ENCODE measurements around the gene VPS54.
"Not testable (repeated sequence)": the region's sequence is repeated elsewhere in the genome, so short reads cannot be mapped to it uniquely, and the experiment has no call there.

Gene VPS54

DNA sequence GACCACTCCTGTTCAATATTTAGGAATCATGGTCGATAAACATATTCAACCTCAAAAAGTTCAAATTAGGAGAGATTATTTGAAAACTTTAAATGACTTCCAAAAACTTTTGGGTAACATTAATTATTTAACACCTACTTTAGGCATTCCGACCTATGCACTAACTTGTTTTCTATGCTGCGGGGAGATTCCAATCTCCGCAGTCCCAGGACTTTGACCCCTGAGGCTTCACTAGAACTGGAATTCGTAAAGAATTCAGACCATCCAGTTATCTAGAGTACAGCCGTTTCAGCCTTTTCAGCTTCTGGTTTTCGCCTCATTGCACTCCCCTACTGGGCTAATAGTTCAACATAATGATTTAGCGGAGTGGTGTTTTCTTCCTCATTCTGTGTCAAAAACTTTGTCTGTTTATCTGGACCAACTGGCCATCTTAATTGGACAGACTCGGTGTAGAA is 26.1 kb downstream of the VPS54 start:
- DNase-seq: not testable (repeated sequence)

DNA sequence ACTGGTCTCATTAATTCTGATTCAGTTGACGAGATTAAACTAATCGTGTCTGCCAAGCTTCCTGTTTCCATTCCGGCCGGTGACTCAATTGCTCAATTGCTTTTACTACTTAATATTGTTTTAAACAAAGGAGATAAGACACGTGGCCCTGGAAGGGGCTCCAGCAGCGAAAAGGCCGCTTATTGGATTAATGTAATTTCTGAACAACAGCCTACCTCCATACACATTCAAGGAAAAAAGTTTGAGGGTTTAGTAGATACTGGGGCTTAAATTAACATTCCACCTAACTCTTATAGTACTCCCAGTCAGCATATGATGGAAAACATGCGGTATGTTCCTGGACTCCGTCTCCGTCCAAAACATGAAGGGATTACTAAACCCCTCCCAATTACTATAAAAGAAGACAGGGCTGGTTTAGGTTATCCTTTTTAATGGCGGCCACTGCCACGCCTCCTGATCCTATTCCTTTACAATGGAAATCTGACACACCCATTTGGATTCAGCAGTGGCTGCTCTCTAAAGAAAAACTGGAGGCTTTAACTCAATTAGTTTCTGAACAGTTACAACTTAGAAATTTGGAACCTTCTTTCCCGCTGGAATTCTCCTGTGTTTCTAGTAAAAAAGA is 27.1 kb downstream of the VPS54 start:
- DNase-seq: no peak

DNA sequence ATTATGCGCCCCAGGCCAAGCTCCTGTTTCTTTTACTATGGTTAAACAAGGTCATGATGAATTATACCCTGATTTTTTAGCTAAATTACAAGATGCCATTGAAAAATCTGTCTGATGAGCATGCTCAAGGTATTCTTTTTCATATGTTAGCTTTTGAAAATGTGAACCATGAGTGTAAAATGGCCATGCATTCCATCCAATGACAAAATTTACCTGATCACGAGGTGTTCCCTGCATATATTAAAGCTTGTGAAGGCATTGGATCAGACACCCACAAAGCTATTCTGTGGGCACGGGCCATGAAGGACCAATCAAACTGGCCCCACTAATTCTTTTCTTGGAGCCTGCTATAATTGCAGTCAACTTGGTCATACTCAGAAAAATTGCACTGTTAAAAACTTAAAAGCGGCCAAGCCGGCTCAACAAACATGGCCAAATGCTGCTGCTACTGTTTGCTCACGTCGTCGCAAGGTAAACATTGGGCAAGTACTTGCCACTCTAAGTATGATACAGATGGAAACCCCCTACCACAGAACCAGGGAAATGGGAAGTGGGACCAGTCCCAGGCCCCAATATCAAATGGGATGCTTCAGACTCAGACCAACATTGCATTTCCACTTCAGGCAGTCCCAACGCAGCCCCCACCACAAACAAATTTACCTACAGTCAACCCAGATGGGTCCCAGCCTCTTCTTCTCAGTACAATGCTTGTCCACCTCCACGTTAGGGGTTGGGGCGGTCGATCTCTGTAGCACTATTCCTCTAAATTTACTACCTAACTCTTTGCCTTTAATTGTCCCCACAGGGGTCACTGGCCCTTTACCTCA is 27.8 kb downstream of the VPS54 start:
- DNase-seq: not testable (repeated sequence)

DNA sequence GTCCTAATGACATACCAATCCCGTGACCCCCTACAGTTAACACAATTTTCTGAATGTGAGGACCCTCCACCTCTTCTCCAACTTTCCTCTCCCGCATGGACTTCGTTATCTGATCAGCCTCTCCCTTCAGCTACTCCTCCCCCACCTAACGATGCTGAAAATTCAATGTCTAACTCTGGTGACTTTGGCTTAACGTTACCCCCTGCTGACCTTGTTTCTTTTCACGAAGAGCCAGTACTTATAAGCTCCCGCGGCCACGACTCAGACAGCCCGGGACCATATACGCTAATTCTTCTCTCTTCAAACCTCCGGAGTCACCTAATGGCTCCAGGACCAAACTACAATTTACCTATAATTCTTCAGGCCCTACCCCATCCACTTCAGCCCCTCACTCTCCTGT is 29.2 kb downstream of the VPS54 start:
- DNase-seq: no peak

DNA sequence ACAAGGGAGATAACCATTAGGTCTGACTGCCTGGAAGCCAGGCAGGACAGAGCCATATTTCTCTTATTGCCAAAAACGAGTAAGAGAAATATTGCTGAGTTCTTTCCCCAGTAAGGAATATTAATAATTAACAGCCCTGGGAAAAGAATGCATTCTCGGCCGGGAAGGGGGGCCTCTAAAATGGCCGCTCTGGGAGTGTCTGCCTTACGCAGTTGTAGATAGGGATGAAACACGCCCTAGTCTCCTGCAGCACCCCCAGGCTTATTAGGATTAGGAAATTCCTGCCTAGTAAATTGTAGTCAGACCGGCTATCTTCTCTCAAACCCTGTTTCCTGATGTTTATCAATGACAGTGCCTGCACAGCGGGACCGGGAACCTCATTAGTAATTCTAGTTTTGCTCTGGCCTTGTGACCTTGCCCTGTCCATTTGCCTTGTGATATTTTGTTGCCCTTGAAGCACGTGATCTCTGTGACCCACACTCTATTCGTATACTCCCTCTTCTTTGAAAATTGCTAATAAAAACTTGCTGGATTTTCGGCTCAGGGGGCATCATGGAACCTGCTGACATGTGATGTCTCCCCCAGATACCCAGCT is 30.3 kb downstream of the VPS54 start:
- not testable (repeated sequence) for DNase-seq

DNA sequence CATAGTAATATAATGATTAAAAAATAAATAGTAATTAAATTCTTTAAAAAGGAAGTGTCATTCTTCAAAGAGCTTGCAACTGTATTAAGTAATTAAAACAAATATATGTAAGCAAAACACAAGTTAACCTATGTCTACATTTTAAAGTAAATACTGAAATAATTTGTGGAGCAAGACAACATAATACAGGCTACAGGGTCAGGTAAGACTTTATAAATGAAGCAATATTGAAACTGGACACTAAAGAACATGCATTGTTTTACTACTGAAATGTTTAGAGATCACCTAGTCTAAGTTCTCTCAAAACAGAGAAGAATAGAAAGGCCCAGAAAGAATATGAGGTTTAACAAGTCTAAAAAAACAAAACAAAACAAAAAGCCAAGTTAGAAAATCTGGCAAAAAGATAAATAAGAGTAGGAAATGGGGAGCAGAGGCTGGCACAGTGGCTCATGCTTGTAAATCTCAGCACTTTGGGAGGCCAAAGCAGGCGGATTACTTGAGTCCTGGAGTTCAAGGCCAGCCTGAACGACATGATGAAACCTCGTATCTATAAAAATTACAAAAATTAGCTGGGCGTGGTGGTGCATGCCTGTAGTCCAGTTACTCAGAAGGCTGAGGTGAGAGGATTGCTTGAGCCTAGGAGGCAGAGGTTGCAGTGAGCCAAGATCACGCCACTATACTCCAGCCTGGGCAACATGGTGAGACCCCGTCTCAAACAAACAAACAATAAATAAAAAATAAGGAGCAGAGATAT is 34.4 kb downstream of the VPS54 start:
- no peak for DNase-seq

DNA sequence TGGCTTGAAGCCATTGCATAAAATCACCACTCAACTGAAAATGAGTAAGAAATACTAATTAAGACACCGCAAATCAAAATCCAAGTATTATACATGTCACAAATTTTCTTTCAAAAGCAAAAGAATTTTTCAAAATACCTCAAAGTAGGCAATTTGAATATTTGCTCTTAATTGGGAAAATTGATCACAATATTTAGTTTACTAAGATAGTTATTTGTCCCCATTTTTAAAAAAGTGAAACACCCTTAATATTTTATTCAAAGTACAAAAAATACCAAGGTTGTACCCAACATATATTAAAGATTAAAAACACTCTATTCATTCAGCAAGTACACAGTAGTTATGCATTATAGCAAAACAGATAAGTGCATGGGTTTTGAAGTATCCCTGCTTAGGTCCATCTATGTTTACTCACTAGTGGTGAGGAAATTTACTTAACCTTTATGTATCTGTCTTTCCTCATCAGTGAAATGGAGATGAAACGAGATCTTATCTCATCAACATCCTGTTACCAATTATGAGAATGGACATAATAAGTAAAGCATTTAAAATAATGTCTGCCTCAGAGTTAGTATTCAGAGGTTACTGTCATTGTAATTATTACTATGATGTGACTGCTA is 35.1 kb downstream of the VPS54 start:
- no peak for DNase-seq

DNA sequence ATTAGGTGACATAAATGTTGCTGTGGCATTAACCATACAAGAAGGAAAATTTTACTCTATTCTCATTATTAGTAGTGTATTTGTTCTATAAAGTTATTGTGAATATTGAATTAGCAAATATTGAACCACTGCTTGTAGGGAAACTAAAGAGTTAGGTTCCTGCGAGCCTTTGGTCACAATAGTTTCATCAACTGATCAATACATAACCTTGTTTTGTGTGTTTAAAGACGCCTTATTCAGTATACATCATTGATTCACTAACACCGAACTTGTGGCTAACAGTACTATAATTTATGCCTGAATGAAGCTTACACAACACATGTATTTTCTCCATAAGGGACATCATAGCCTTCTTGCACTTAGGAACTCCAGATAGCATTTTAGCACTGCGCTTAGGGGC is 36.9 kb downstream of the VPS54 start:
- DNase-seq: no peak

DNA sequence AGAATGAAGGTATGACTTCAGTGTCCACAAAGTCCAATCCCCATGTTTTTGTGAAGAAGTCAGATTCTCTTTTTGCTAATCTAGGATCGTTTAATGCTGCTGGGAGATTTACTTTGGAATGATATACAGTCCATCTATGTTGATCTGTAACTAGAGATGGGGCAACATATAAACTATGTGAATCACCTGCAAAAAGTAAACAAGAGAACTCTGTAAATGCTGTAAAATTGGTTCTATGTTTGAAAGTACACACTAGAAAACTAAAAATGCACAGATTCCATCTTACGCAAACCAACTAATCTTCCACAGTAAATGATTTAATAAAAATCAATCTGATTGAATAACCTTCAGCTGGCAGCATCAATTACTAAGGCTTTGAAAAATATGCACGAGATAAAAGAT is 37.5 kb downstream of the VPS54 start:
- no peak for DNase-seq

DNA sequence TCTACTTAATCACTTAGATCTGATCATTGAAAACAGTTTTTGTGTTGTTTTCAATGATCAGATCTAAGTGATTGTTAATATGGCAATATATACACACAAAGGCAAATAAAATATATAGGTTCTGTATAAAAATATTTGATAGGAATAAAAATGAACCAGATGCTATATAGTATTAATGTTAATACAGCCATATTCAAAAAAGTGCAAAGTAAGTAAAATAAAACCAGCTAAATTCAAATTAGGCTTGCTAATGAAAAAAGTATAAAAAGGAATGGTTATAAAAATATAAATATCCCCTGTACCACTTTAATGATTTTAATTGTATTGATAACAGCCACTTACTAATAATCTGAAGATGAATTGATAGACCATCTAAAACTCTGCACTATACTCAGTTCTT is 38.4 kb downstream of the VPS54 start:
- no peak for DNase-seq

DNA sequence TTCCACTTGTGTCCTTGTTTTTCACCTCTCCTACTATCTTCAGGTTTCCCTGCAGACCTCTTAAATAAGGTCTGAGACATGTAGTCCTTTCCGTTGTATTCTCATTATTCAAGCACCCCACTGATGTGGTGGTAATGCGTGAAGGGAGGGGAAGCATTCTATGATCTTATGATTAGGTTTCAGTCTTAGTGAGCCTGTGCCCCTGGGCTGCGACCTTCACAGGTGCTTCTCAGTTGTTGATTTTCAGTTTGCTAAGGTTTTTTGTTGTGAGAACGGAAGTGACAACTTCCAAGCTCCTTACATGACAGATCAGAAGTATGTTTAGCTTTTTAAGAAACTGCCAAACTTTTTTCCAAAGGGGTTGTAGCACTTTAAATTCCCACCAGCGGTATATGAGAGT is 41.3 kb downstream of the VPS54 start:
- no peak for DNase-seq

DNA sequence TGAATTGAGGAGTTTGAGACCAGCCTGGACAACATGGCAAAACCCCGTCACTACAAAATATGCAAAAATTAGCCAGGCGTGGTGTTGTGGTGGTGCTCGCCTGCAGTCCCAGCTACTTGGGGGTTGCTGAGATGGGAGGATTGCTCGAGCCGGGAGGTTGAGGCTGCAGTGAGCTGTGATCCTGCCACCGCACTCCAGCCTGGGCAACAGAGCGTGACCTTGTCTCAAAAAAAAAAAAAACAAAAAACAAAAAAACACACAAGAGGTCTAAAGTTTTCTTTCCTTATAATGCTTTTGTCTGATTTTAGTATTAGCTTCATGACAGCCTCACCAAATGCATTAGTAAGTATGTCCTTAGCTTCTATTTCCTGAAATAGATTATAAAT is 43.1 kb downstream of the VPS54 start:
- DNase-seq: no peak

DNA sequence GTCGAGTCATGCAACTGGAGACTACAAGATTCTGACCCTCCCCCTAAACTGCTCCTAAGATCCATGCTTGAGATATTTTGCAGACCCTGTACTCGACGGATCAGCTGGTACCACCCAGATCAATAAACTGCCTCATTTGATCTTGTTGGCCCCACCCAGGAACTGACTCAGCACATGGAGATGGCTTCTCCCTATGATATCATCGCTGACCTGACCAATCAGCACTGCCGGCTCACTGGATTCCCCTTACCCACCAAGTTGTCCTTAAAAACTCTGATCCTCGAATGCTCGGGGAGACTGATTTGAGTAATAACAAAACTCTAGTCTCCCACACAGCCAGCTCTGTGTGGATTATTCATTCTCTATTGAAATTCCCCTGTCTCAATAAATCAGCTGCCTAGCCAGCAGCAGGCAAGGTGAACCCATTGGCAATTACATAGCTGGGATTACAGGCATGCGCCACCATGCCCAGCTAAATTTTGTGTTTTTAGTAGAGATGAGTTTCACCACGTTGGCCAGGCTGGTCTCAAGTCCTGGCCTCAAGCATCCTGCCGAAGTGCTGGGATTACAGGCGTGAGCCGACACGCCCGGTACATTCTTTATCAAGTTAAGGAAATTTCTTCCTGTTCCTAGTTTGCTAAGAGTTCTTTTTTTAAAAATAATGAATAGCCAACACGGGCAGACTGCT is 43.6 kb downstream of the VPS54 start:
- DNase-seq: no peak

DNA sequence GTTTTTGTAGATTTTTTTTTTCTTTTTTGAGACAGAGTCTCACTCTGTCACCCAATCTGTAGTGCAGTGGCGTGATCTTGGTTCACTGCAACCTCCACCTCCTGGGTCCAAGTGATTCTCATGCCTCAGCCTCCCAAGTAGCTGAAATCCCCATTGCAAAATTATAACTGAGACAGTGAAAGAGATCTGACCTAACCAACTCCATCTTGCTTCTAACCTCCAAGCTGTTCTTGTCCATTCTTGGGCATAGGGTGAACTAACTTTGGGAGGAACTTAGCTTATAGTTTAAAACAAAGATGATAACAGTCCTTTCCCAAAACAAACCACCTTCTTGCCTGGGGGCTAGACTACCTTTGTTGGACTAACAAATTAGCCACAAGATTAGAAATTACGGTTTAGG is 44.2 kb downstream of the VPS54 start:
- not testable (repeated sequence) for DNase-seq

DNA sequence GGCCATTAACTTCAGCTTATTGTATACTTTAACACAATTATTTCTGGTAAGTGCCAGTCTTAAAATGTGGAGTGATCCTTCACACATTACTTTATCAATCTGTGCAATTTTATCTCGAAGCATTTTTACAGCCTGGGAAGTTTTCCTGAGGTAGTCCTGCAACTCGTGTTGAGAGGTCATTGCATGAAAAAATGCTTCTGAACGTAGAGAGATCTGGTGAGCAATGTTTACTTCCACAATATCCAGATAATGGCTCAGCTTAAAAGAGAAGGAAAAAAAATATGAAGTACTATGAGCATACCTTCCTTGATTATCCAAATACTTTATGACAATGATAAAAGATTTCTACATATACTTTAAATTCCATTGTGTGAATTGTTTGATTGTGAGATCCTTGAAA is 57.0 kb downstream of the VPS54 start:
- no peak for DNase-seq

DNA sequence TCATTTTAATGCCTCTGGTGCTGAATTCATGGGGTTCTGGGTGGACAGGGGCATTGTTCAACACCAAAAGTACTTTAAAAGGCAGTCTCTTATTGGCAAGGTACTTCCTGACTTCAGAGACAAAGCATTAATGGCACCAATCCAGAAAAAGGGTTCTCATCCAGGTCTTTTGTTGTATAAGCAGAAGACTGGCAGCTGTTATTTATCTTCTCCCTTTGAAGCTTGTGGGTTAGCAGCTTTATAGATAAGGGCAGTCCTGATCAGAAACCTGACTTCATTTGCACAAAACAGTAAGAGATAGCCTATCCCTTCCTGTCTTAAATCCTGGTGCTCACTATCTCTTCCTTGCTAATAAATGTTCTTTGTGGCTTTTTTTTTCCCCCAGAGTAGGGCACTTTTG is 68.8 kb downstream of the VPS54 start:
- DNase-seq: no peak

DNA sequence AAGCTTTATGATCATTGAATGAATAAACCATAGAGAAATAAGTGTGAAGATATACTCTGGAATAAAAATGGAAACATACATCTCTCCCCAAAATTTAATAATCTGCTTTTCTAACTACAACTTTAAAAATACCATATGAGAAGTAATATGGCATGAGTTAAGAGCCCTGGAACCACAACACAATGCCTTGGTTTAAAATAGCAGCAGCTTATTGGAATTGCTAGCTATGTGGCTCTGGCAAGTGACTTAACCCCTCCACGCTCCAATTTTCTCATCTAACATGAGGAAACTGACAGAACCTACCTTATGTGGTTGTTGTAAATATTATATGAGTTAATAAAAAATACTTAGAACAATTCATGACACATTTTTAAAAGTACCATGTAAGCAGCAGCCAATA is 76.4 kb downstream of the VPS54 start:
- DNase-seq: no peak

DNA sequence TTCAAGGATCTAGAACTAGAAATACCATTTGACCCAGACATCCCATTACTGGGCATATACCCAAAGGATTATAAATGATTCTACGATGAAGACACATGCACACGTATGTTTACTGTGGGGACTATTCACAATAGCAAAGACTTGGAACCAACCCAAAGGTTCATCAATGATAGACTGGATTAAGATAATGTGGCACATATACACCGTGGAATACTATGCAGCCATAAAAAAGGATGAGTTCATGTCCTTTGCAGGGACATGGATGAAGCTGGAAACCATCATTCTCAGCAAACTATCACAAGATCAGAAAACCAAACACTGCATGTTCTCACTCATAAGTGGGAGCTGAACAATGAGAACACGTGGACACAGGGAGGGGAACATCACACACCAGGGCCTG is 87.1 kb downstream of the VPS54 start:
- not testable (repeated sequence) for DNase-seq

DNA sequence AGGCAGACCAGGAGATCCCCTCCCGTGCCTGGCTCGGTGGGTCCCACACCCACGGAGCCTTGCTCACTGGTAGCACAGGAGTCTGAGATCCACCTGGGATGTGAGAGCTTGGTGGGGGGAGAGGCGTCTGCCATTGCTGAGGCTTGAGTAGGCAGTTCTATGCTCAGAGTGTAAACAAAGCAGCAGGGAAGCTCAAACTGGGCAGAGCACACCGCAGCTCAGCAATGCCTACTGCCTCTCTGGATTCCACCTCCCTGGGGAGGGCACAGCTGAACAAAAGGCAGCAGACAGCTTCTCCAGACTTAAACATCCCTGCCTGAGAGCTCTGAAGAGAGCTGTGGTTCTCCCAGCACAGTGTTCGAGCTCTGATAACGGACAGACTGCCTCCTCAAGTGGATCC is 92.4 kb downstream of the VPS54 start:
- DNase-seq: no peak

DNA sequence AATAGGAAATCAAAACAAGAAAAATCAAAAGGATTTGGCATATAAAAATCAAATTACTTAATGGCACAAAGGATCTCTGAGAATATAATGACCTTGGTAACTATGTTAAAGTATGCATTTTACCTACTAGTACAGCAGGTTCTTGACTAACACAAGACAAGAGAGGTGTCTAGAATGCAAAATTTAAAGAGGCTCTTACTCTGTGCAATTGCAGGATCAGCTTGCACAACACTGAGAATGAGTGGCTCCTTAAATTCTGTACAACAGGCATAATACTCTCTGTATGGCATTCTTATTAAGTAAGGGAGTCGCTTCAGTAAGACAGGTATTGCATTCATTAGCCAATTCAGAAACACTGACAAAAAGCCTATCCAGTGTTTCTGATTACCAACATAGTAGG is 104.9 kb downstream of the VPS54 start:
- DNase-seq: no peak

DNA sequence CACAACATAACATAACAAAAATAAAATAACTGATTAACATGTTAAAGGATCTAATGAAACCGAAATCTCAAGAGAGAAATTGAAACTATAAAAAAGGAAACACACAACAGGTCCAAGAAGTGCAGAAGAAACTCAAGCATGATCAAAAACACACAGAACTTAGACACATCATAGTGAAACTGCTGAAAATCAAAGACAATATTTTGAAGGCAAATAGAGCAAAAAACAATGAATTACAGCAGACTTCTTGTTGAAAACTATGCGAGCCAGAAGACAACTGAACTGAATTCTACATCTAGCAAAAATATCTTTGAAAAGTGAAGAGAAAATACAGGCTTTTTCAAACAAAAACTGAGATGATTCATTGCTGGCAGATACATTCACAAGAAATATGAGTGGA is 116.2 kb downstream of the VPS54 start:
- no peak for DNase-seq

DNA sequence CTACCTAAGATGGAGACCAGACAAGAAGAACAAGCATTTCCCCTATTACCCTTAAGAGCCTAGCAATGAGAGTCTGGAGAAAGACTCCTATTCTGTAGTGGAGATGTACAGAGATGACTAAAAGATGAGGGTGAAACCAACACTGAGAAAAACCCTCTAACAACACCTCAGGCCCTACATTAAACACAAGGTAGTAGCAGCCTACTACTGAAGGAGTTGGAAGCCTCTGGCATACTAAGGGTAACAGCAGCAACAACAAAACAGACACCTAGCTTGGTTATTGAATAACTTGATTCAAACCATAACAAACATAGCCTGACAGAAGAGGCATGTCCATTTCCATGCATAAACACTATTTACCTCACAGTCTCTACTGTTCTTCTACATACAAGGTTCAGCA is 117.1 kb downstream of the VPS54 start:
- no peak for DNase-seq
